Astrocyte (in vitro differentiated cells and primary cell): ENCODE measurements around the gene OVCA2. TPM values are rescaled to one million over a fixed set of nuclear protein-coding genes. Genes with fewer than 3 reads are reported as not detected.

Source experiments
- DNase-seq: peaks from one replicate; pipeline ENCODE4 v3.0.0-alpha.2; 2010; ENCODE audit warnings: low read depth
- FAIRE-seq: peaks from 2 replicates; lab custom pipeline; 2011; peaks lifted over from hg19 to GRCh38; lab: Jason Lieb, UNC
- H2AFZ ChIP-seq: 2 replicates; pipeline ENCODE4 v1.6.0; 2012; ENCODE audit warnings: low read depth, low read length, inconsistent platforms
- H3K27ac ChIP-seq: 2 replicates; pipeline ENCODE4 v1.5.1; 2011; ENCODE audit warnings: low read depth, low read length, inconsistent platforms
- H3K27me3 ChIP-seq: 2 replicates; pipeline ENCODE4 v1.6.0; 2011; ENCODE audit warnings: low read length, inconsistent platforms; ENCODE audit not compliant: insufficient read depth
- H3K36me3 ChIP-seq: 2 replicates; pipeline ENCODE4 v1.5.1; 2011; ENCODE audit warnings: low read length, inconsistent platforms; ENCODE audit not compliant: insufficient read depth
- H3K4me1 ChIP-seq: 2 replicates; pipeline ENCODE4 v1.5.1; 2011; ENCODE audit warnings: low read length, inconsistent platforms; ENCODE audit not compliant: insufficient read depth
- H3K4me2 ChIP-seq: 2 replicates; pipeline ENCODE4 v1.6.0; 2012; ENCODE audit warnings: low read length, inconsistent platforms
- H3K4me3 ChIP-seq: 2 replicates; pipeline ENCODE4 v1.5.1; 2011; ENCODE audit warnings: low read depth, mild to moderate bottlenecking, low read length, inconsistent platforms; ENCODE audit not compliant: insufficient read depth
- H3K79me2 ChIP-seq: 2 replicates; pipeline ENCODE4 v1.6.0; 2012; ENCODE audit warnings: mild to moderate bottlenecking, low read length, inconsistent platforms; ENCODE audit not compliant: insufficient read depth
- H3K9ac ChIP-seq: 2 replicates; pipeline ENCODE4 v1.6.0; 2012; ENCODE audit warnings: mild to moderate bottlenecking, low read length, inconsistent platforms
- H3K9me3 ChIP-seq: 2 replicates; pipeline ENCODE4 v1.5.1; 2012; ENCODE audit warnings: low read depth, mild to moderate bottlenecking, low read length, inconsistent platforms; ENCODE audit not compliant: insufficient read depth
- H4K20me1 ChIP-seq: 2 replicates; pipeline ENCODE4 v1.6.0; 2012; ENCODE audit warnings: low read length, inconsistent platforms; ENCODE audit not compliant: insufficient read depth
- H3K27ac Mint-ChIP-seq: one replicate; pipeline ENCODE4 v1.8.0; 2021; ENCODE audit warnings: mild to moderate bottlenecking, mixed read lengths; ENCODE audit not compliant: unreplicated experiment
- H3K27me3 Mint-ChIP-seq: one replicate; pipeline ENCODE4 v1.8.0; 2021; ENCODE audit warnings: low read depth, mixed read lengths; ENCODE audit not compliant: unreplicated experiment
- H3K36me3 Mint-ChIP-seq: one replicate; pipeline ENCODE4 v1.8.0; 2021; ENCODE audit warnings: low read depth, mixed read lengths; ENCODE audit not compliant: unreplicated experiment
- H3K4me1 Mint-ChIP-seq: one replicate; pipeline ENCODE4 v1.8.0; 2021; ENCODE audit warnings: low read depth, mixed read lengths; ENCODE audit not compliant: unreplicated experiment
- H3K4me3 Mint-ChIP-seq: one replicate; pipeline ENCODE4 v1.8.0; 2021; ENCODE audit warnings: mild to moderate bottlenecking, moderate library complexity, mixed read lengths; ENCODE audit not compliant: unreplicated experiment
- H3K9me3 Mint-ChIP-seq: one replicate; pipeline ENCODE4 v1.8.0; 2021; ENCODE audit warnings: mild to moderate bottlenecking, mixed read lengths; ENCODE audit not compliant: unreplicated experiment
- EZH2 ChIP-seq: IDR thresholded peaks from 2 replicates; pipeline ENCODE4 v1.6.1; 2012; ENCODE audit warnings: mild to moderate bottlenecking, low read length, inconsistent platforms; ENCODE audit not compliant: insufficient read depth
- total RNA-seq: library from RNA; stranded (reverse); gene quantifications from 2 replicates; pipeline ENCODE4 v1.2.1, GENCODE V29; 2021
- TF ChIP-seq, protein P1 (sequence below): IDR thresholded peaks from 2 replicates; pipeline ENCODE4 v1.5.1; 2011; ENCODE audit warnings: low read depth, mild to moderate bottlenecking, inconsistent platforms, low read length, moderate library complexity; ENCODE audit not compliant: insufficient read depth

The OVCA2 gene
- total RNA-seq, 1 donor from 2014 or later, result 36.8 TPM

DNA sequence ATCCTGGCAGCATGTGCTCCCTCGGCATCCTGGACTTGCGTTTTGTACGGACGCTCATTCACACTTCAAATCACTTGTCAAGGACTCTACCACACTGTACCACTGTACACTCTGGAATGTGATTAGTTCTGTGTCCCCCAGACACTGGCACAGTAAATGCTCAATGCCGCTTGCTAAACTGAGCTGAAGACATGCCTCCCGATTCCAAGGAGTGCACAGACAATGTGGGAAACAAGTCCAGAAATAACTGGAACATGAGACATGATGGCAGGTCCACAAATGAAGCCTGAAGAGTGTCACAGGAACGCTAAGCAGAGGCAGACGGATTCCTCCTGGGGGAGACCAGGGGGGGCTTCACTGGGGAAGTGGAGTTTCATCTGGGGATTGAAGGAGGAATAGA is 35.2 kb downstream of the OVCA2 start:
- no peak for TF ChIP-seq EZH2
- TF ChIP-seq, protein P1, sequence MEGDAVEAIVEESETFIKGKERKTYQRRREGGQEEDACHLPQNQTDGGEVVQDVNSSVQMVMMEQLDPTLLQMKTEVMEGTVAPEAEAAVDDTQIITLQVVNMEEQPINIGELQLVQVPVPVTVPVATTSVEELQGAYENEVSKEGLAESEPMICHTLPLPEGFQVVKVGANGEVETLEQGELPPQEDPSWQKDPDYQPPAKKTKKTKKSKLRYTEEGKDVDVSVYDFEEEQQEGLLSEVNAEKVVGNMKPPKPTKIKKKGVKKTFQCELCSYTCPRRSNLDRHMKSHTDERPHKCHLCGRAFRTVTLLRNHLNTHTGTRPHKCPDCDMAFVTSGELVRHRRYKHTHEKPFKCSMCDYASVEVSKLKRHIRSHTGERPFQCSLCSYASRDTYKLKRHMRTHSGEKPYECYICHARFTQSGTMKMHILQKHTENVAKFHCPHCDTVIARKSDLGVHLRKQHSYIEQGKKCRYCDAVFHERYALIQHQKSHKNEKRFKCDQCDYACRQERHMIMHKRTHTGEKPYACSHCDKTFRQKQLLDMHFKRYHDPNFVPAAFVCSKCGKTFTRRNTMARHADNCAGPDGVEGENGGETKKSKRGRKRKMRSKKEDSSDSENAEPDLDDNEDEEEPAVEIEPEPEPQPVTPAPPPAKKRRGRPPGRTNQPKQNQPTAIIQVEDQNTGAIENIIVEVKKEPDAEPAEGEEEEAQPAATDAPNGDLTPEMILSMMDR, result no peak
- Histone ChIP-seq H3K36me3 (peaks cover 4% of the 10 kb centered on the region), H3K9ac (no peak overlapping the region), H3K27ac (no peak overlapping the region), H2AFZ (no peak overlapping the region), H3K27me3 (no peaks in the 10 kb centered on the region), H4K20me1 (no peaks in the 10 kb centered on the region), H3K79me2 (no peaks in the 10 kb centered on the region), H3K9me3 (no peaks in the 10 kb centered on the region), H3K4me2 (no peak overlapping the region), H3K4me1 (peaks cover 31% of the 10 kb centered on the region), H3K4me3 (no peak overlapping the region)
- peak overlapping the region; percentile 29 for H3K27ac Mint-ChIP-seq
- peaks cover 34% of the 10 kb centered on the region for H3K36me3 Mint-ChIP-seq
- no peaks in the 10 kb centered on the region for H3K27me3 Mint-ChIP-seq
- no peak overlapping the region for H3K4me3 Mint-ChIP-seq
- H3K9me3 Mint-ChIP-seq, result peaks cover 4% of the 10 kb centered on the region
- H3K4me1 Mint-ChIP-seq, result peaks cover 25% of the 10 kb centered on the region
- FAIRE-seq, result no peak
- DNase-seq, result no peak

DNA sequence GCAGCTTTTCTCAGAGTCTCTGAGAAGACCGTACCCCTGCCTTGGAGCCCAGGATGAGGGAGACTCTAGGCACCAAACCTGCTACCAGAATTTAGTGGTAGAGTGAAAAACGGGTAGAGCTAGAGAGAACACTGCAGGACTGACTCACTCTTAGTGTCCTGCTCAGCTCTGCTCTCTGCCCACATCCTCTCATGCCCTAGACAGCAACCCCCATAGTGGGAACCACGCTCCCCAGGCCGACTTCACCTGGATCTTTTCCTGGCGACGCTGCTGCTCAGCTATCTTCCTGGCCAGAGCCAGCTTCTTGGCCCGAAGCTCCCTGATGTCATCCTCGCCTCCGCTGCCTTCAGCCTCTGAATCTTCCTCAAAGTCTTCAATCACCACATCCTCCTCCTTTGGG is 39.7 kb downstream of the OVCA2 start:
- Histone ChIP-seq H4K20me1 (no peaks in the 10 kb centered on the region), H3K4me3 (no peak overlapping the region), H3K4me2 (peak overlapping the region; percentile 46), H2AFZ (no peak overlapping the region), H3K79me2 (no peaks in the 10 kb centered on the region), H3K27me3 (no peaks in the 10 kb centered on the region), H3K9ac (peak overlapping the region; percentile 61), H3K27ac (peak overlapping the region; percentile 82), H3K9me3 (no peaks in the 10 kb centered on the region), H3K36me3 (peaks cover 4% of the 10 kb centered on the region), H3K4me1 (peaks cover 40% of the 10 kb centered on the region)
- Mint-ChIP-seq H3K27me3 (no peaks in the 10 kb centered on the region), H3K27ac (peak overlapping the region; percentile 91), H3K4me3 (peak overlapping the region; percentile 50), H3K4me1 (peaks cover 42% of the 10 kb centered on the region), H3K9me3 (peaks cover 4% of the 10 kb centered on the region), H3K36me3 (peaks cover 30% of the 10 kb centered on the region)
- FAIRE-seq, result peak; percentile 95
- peak; percentile 77 for DNase-seq
- TF ChIP-seq EZH2, result no peak
- TF ChIP-seq, protein P1, result no peak

DNA sequence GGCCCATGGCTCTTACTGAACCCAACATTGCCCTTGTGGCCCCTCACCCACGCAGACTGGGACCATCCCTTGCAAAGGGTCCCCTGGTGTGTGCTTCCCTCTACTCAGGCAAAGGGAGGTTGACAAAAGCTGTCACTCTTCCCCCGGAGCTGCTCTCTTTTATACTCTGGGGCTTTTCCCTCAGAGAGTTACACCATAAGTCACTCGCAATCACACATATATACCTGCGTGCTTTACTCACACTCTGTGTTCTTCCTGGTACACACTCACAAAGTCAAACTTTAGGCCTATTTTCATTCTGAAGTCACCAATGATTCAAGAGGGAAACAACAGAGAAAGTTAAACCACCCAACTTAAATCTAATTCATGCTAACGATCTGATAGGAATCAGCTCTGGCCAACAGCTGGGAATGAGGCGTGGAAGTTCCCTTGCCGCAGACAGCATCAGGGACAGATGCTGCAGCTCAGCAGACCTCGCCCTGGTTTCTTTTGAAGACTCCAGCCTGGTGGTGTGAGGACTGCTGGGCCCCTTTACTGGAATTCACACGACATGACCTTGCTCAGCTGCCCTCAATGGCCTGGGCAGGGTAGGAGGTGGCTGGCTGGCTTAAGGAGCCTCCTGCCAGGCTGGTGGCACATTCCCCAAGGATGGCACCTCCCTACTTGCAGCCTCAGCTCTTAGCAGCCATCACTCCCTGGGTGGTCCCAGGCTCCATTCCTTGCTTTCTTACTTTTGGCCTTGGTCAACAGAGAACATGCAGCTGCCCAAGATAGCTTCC is 40.4 kb downstream of the OVCA2 start:
- H3K4me3 Mint-ChIP-seq, result peak overlapping the region; percentile 50
- H3K27ac ChIP-seq, result peak overlapping the region; percentile 82
- TF ChIP-seq, protein P1, result no peak
- TF ChIP-seq EZH2, result no peak
- H3K4me1 ChIP-seq, result peaks cover 43% of the 10 kb centered on the region
- H3K27me3 Mint-ChIP-seq, result no peaks in the 10 kb centered on the region
- no peaks in the 10 kb centered on the region for H3K27me3 ChIP-seq
- H3K27ac Mint-ChIP-seq, result peak overlapping the region; percentile 91
- peaks cover 45% of the 10 kb centered on the region for H3K4me1 Mint-ChIP-seq
- no peak overlapping the region for H2AFZ ChIP-seq
- peaks cover 6% of the 10 kb centered on the region for H3K36me3 ChIP-seq
- H3K9ac ChIP-seq, result peak overlapping the region; percentile 61
- H4K20me1 ChIP-seq, result no peaks in the 10 kb centered on the region
- H3K9me3 ChIP-seq, result no peaks in the 10 kb centered on the region
- H3K79me2 ChIP-seq, result no peaks in the 10 kb centered on the region
- FAIRE-seq (no peak), DNase-seq (no peak)
- H3K36me3 Mint-ChIP-seq, result peaks cover 32% of the 10 kb centered on the region
- peaks cover 4% of the 10 kb centered on the region for H3K9me3 Mint-ChIP-seq
- H3K4me2 ChIP-seq, result peak overlapping the region; percentile 46
- H3K4me3 ChIP-seq, result no peak overlapping the region
